Colonic mucosa (tissue), 4 donors: ENCODE data around the gene PSMD11. TPM values are rescaled to one million over a fixed set of nuclear protein-coding genes. Genes with fewer than 3 reads are reported as not detected.

Experiments
- DNase-seq: peaks from one replicate; pipeline ENCODE4 v3.0.0-alpha.2; 2020
- H3K27ac ChIP-seq: fragments of 200-600 bp; one replicate; pipeline ENCODE4 v1.8.0; 2021
- H3K27me3 ChIP-seq: fragments of 200-600 bp; one replicate; pipeline ENCODE4 v1.8.0; 2021
- H3K36me3 ChIP-seq: fragments of 200-600 bp; one replicate; pipeline ENCODE4 v1.8.0; 2021
- H3K4me1 ChIP-seq: fragments of 200-600 bp; one replicate; pipeline ENCODE4 v1.8.0; 2021; ENCODE audit warnings: mild to moderate bottlenecking
- H3K4me3 ChIP-seq: fragments of 200-600 bp; one replicate; pipeline ENCODE4 v1.8.0; 2021
- H3K9ac ChIP-seq, 2 donors: one replicate each; pipeline ENCODE4 v1.7.0; 2013; ENCODE audit warnings: control low read depth in 2 of 2, low read depth in 2 of 2, low read length in 2 of 2
- H3K9me3 ChIP-seq: fragments of 200-600 bp; one replicate; pipeline ENCODE4 v1.8.0; 2021
- intact Hi-C: fragments of 100-400 bp; cut with DNase I; formaldehyde crosslinking; loops from one replicate; pipeline ENCODE4 v1.14.1; 2022
- total RNA-seq, 2 donors: library from RNA; stranded (reverse); fragmentation: NEBNext Ultra II Directional in 1 of 2; extraction: Animal tissue kit (Norgen Biotek cat#: 25700) in 1 of 2; gene quantifications; one replicate each; pipeline ENCODE4 v1.2.1, GENCODE V29; 2021
- TF ChIP-seq, protein P1 (sequence below): fragments of 200-600 bp; IDR thresholded peaks from one replicate; pipeline ENCODE4 v1.8.0; 2022; ENCODE audit warnings: antibody characterized with exemption, mild to moderate bottlenecking
- donor health status: healthy.
- donor health status: DM: no; HTN: no; CAD: no.
- donor health status: DM: no; HTN: no; CAD: no.

Gene PSMD11
- total RNA-seq, 2 donors from 2014 or later, result 81.2 to 117 TPM

DNA sequence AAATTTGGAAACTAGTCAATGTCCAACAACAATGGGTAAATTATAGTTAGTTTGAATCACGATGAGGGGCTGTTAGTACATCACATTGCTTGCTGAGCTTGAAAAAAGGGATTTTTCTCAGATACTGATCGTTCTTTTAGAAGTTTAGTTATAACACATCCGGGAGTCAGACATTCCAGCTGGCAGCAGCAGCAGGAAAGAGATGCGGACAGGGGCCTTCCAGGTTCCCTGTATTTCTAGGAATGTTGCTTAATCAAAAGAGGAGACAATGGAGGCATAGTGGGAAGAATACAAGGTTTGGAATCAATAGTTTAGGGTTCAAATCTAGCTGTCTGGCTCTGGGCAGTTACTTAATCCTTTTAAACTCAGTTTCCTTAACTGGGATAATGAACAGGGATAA is 70.3 kb downstream of the PSMD11 start:
- no peak for DNase-seq
- Histone ChIP-seq H3K27ac (no peak overlapping the region), H3K9ac (no peak overlapping the region), H3K9me3 (no peaks in the 10 kb centered on the region), H3K4me3 (no peak overlapping the region), H3K27me3 (no peaks in the 10 kb centered on the region), H3K4me1 (peaks cover 4% of the 10 kb centered on the region), H3K36me3 (no peaks in the 10 kb centered on the region)
- intact Hi-C loops, result no loop called here
- TF ChIP-seq, protein P1, sequence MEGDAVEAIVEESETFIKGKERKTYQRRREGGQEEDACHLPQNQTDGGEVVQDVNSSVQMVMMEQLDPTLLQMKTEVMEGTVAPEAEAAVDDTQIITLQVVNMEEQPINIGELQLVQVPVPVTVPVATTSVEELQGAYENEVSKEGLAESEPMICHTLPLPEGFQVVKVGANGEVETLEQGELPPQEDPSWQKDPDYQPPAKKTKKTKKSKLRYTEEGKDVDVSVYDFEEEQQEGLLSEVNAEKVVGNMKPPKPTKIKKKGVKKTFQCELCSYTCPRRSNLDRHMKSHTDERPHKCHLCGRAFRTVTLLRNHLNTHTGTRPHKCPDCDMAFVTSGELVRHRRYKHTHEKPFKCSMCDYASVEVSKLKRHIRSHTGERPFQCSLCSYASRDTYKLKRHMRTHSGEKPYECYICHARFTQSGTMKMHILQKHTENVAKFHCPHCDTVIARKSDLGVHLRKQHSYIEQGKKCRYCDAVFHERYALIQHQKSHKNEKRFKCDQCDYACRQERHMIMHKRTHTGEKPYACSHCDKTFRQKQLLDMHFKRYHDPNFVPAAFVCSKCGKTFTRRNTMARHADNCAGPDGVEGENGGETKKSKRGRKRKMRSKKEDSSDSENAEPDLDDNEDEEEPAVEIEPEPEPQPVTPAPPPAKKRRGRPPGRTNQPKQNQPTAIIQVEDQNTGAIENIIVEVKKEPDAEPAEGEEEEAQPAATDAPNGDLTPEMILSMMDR, result no peak

DNA sequence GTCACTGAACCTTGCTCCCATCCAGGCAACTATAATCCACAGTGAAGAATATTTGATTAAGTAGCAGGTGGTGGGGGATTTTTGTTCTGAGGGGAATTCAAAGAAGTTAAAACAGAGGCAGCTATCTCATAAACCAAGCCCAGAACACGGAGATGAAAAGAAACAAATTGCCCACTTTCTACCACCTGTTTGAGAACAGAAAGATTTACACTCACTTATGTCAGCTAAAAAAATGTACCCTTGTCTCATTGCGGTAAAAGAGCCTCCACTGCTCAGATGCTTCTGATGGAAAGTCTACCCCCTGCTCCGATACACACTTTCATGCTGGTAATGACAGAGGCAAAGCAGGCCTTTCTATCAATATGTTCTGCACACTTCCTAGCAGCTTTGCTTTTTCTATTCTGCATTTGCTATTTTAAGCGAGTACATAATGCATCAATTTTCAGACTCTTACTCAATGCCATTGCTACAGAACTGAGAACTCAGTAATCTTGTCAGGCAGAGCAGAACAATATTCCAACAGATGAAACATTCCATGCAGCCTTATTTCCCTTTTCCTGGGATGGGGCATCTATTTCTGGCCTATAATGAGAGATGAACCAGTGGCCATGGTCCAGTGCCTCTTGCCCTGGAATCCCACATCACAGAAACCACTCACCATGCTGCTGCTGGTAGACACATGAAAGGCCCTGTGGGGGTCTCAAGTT is 71.5 kb downstream of the PSMD11 start:
- H3K36me3 ChIP-seq, result no peaks in the 10 kb centered on the region
- intact Hi-C loops, result no loop called here
- no peak overlapping the region for H3K27ac ChIP-seq
- H3K9ac ChIP-seq, result no peak overlapping the region
- no peak overlapping the region for H3K4me3 ChIP-seq
- DNase-seq, result no peak
- peaks cover 4% of the 10 kb centered on the region for H3K4me1 ChIP-seq
- H3K9me3 ChIP-seq, result no peaks in the 10 kb centered on the region
- no peaks in the 10 kb centered on the region for H3K27me3 ChIP-seq
- TF ChIP-seq, protein P1, result no peak

DNA sequence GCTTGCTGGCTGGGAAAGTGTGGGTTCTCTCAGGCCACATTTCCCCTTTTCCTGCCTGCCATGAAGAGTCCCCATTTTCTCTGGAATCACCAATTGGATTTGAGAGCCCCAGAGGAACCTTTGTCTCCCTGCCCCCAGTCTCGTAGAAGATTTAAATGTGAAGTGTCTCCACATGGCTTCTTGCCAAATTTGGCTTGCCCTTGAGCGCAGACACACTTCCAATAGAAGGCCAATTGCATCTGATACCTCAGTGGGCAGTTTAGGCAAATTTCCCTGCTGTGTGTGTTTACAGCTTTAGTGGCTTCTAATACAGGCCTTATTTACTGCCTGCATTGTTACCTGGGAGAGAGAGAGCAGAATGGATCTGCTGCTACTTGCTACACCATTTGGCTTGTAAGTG is 72.1 kb downstream of the PSMD11 start:
- Histone ChIP-seq H3K27me3 (no peaks in the 10 kb centered on the region), H3K36me3 (no peaks in the 10 kb centered on the region), H3K9me3 (no peaks in the 10 kb centered on the region), H3K4me1 (peaks cover 4% of the 10 kb centered on the region), H3K27ac (no peak overlapping the region), H3K4me3 (no peak overlapping the region), H3K9ac (no peak overlapping the region)
- TF ChIP-seq, protein P1, result no peak
- intact Hi-C loops, result no loop called here
- no peak for DNase-seq

DNA sequence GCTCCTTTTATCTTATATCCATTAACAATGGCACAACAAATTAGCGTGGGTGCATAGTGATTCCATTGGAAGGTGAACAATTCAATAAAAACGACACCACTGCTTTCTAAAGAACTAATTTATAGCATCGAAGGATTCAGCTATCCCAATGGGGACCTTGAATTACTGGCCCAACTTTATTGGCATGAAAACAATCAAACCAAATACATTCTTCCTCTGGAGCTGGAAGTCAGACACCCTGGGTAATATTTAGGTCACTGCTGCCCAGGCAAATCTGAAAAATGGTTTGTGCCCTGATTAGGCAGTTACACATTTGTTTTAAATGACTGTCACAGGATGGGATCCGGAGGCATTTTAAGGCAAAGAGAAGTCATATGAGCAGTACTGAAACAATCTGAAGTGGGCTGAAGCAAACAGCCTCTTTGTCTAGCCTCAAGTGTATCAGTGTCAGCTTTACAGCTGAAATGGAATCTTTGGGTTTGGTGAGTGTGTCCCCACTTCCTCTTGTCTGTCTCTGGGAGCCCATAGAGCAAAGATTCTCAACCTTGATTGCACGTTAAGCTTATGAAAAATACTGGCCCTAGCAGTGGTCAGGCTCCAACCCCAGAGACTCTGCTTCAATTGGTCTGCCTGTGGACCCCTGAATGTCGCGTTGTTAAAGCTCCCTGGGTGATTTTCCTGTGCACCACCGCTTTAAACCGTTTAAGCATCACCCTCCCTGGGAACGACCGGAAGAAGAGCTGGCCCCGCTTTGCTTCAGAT is 72.8 kb downstream of the PSMD11 start:
- no peak for DNase-seq
- Histone ChIP-seq H3K36me3 (no peaks in the 10 kb centered on the region), H3K4me3 (no peak overlapping the region), H3K4me1 (peaks cover 4% of the 10 kb centered on the region), H3K9me3 (no peaks in the 10 kb centered on the region), H3K27me3 (no peaks in the 10 kb centered on the region), H3K27ac (no peak overlapping the region), H3K9ac (peak overlapping the region in 1 of 2 donors; percentile 5)
- TF ChIP-seq, protein P1, result no peak
- intact Hi-C loops, result no loop called here

DNA sequence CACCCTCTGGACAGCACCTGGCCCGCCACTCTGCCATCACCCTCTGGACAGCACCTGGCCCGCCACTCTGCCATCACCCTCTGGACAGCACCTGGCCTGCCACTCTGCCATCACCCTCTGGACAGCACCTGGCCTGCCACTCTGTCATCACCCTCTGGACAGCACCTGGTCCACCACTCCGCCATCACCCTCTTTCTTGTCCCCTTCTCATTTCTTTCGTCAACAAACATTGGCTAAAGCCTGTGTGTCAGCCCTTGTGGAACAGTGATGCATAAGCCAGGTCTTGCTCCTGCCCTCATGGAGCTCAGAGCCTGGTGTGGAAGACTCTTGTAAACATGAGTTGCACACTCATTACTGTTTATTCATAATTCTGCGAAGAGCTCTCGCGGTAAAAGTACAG is 73.7 kb downstream of the PSMD11 start:
- Histone ChIP-seq H3K27me3 (no peaks in the 10 kb centered on the region), H3K36me3 (no peaks in the 10 kb centered on the region), H3K9ac (no peak overlapping the region), H3K9me3 (no peaks in the 10 kb centered on the region), H3K27ac (no peak overlapping the region), H3K4me3 (no peak overlapping the region), H3K4me1 (peaks cover 4% of the 10 kb centered on the region)
- intact Hi-C loops, result no loop called here
- TF ChIP-seq, protein P1, result no peak
- DNase-seq, result no peak
